Kidney (tissue), 14 donors: ENCODE measurements around the gene KCNJ16. TPM values are rescaled to one million over a fixed set of nuclear protein-coding genes. Genes with fewer than 3 reads are reported as not detected.

ENCODE experiments used
- DNase-seq, 5 donors: peaks; one replicate each; pipeline ENCODE4 v3.0.0-alpha.2; 2013 to 2020
- FAIRE-seq: peaks from 2 replicates; lab custom pipeline; 2012; peaks lifted over from hg19 to GRCh38; lab: Jason Lieb, UNC
- H3K27ac ChIP-seq, 2 donors: one replicate each; pipeline ENCODE4 v1.7.0; 2013; ENCODE audit warnings: low read depth in 2 of 2, low read length in 2 of 2, inconsistent platforms in 1 of 2
- H3K27me3 ChIP-seq: one replicate; pipeline ENCODE4 v1.7.1; 2013; ENCODE audit warnings: low read length, inconsistent platforms; ENCODE audit not compliant: control insufficient read depth, insufficient read depth
- H3K36me3 ChIP-seq, 3 donors: one replicate each; pipeline versions ENCODE4 v1.7.0 to v1.7.1; 2013; ENCODE audit warnings: low read length in 3 of 3, control low read depth in 1 of 3, inconsistent platforms in 1 of 3; ENCODE audit not compliant: insufficient read depth in 3 of 3, control insufficient read depth in 2 of 3
- H3K4me1 ChIP-seq, 3 donors: one replicate each; pipeline versions ENCODE4 v1.7.0 to v1.7.1; 2013; ENCODE audit warnings: low read length in 3 of 3, inconsistent platforms in 1 of 3, low read depth in 1 of 3; ENCODE audit not compliant: control insufficient read depth in 2 of 3, insufficient read depth in 2 of 3
- H3K4me3 ChIP-seq, 3 donors: one replicate each; pipeline versions ENCODE4 v1.7.0 to v1.8.1; 2013; ENCODE audit warnings: low read length in 3 of 3, control low read depth in 1 of 3, inconsistent platforms in 1 of 3
- H3K9ac ChIP-seq, 3 donors: one replicate each; pipeline versions ENCODE4 v1.7.0 to v1.7.1; 2013; ENCODE audit warnings: low read length in 3 of 3, control low read depth in 1 of 3, inconsistent platforms in 1 of 3
- H3K9me3 ChIP-seq, 3 donors: one replicate each; pipeline versions ENCODE4 v1.7.0 to v1.7.1; 2013; ENCODE audit warnings: low read length in 3 of 3, control low read depth in 1 of 3, inconsistent platforms in 1 of 3; ENCODE audit not compliant: control insufficient read depth in 2 of 3, insufficient read depth in 1 of 3
- intact Hi-C: fragments of 100-400 bp; cut with DNase I; formaldehyde crosslinking; loops from one replicate; pipeline ENCODE4 v1.11.1; 2022
- polyA plus RNA-seq: library from polyadenylated mRNA; stranded (reverse); fragments of 350-450 nt; fragmentation: Illumina TruSeq; extraction: RNeasy Lipid Tissue Mini Kit (QIAGEN cat#74804); gene quantifications from one replicate; pipeline ENCODE4 v1.2.3, GENCODE V29; 2014; ENCODE audit warnings: low read depth, low replicate concordance; ENCODE audit not compliant: insufficient read depth
- total RNA-seq: library from RNA; stranded (reverse); fragmentation: NEBNext Ultra II Directional; extraction: Animal tissue kit (Norgen Biotek cat#: 25700); gene quantifications from one replicate; pipeline ENCODE4 v1.2.1, GENCODE V29; 2021
- TF ChIP-seq, protein P1 (sequence below): IDR thresholded peaks from 3 replicates; pipeline ENCODE4 v1.5.1; 2012; ENCODE audit warnings: mild to moderate bottlenecking, moderate library complexity, borderline replicate concordance; ENCODE audit not compliant: insufficient read depth; ENCODE audit errors: extremely low read depth
- donor health status: control.
- donor health status: control.
- donor health status: control.
- donor health status: control.
- donor health status: control.
- donor health status: DM: yes; HTN: yes; CAD: no.
- donor health status: Normal renal cell carcinoma (clear cell type).

The KCNJ16 gene
- total and polyA plus RNA-seq, 2 donors from 2014 or later: 163 to 281 TPM

DNA sequence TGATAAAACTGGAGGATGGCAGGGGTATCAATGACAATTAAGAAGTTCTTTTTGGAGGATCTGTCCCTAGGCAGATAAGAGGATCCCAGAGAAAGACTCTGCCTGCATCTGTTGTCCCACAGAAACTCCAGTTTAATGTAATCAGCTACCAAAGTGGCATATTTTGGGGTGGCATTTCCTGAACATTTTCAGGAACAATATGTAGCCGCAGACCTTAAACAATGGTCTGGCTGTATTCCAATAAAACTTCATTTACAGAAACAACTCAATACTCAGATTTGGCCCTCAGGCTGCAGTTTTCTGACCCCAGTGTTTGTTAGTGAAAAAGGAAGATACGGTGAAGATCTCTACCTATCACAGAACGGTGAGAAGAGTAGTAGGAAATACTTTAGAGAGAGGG is 46.1 kb downstream of the KCNJ16 start:
- intact Hi-C loops: no loop called here
- Histone ChIP-seq H3K4me1 (no peaks in the 10 kb centered on the region), H3K27ac (no peak overlapping the region), H3K27me3 (no peaks in the 10 kb centered on the region), H3K9me3 (no peaks in the 10 kb centered on the region), H3K4me3 (no peak overlapping the region), H3K36me3 (peaks cover 0 to 4% (median 0%) of the 10 kb centered on the region in 3 donors), H3K9ac (no peak overlapping the region)
- DNase-seq: no peak
- TF ChIP-seq, protein P1, sequence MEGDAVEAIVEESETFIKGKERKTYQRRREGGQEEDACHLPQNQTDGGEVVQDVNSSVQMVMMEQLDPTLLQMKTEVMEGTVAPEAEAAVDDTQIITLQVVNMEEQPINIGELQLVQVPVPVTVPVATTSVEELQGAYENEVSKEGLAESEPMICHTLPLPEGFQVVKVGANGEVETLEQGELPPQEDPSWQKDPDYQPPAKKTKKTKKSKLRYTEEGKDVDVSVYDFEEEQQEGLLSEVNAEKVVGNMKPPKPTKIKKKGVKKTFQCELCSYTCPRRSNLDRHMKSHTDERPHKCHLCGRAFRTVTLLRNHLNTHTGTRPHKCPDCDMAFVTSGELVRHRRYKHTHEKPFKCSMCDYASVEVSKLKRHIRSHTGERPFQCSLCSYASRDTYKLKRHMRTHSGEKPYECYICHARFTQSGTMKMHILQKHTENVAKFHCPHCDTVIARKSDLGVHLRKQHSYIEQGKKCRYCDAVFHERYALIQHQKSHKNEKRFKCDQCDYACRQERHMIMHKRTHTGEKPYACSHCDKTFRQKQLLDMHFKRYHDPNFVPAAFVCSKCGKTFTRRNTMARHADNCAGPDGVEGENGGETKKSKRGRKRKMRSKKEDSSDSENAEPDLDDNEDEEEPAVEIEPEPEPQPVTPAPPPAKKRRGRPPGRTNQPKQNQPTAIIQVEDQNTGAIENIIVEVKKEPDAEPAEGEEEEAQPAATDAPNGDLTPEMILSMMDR: no peak
- no peak for FAIRE-seq

DNA sequence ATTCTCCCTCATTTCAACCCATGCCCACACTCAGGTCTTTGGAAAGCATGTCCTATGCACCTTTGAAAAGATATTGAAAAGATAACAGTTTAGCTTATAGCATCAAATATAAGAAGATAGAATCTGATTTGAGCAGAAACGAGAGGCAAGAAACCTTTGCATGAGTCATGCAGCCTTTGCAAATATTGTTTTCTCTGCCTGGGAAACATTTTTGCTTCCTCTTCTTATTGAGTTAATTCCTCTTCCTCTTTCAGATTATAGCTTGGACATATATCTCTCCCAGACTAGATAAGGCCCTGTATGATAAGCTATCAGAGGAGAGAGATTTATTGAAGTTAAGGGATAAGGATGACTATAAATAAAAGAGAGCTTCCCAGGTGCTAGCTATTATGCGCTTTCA is 48.2 kb downstream of the KCNJ16 start:
- Histone ChIP-seq H3K27ac (no peak overlapping the region), H3K9ac (no peak overlapping the region), H3K27me3 (no peaks in the 10 kb centered on the region), H3K4me1 (no peaks in the 10 kb centered on the region), H3K36me3 (peaks cover 0 to 7% (median 0%) of the 10 kb centered on the region in 3 donors), H3K4me3 (no peak overlapping the region), H3K9me3 (no peaks in the 10 kb centered on the region)
- FAIRE-seq (no peak), DNase-seq (no peak)
- intact Hi-C loops: no loop called here
- TF ChIP-seq, protein P1: no peak

DNA sequence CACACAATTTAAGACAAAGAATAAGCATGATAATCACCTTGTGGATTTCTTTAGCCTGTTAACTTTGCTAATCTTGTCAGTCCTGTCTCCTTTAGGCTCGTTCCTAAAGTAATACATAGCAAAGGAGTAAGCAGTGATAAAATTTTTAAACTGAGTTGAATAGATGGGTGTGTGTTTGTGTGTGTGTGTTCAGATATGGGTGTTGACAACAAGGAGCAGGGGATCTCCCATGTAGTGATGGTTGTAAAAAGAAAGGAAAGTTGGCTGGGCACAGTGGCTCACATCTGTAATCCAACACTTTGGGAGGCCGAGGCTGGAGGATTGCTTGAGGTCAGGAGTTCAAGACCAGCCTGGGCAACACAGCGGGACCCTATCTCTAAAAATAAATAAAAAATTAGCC is 49.7 kb downstream of the KCNJ16 start:
- H3K4me1 ChIP-seq: no peaks in the 10 kb centered on the region
- H3K9me3 ChIP-seq: no peaks in the 10 kb centered on the region
- intact Hi-C loops: no loop called here
- TF ChIP-seq, protein P1: no peak
- no peak overlapping the region for H3K9ac ChIP-seq
- no peak for FAIRE-seq
- no peak overlapping the region for H3K27ac ChIP-seq
- no peak for DNase-seq
- H3K36me3 ChIP-seq: peaks cover 0 to 10% (median 0%) of the 10 kb centered on the region in 3 donors
- H3K4me3 ChIP-seq: no peak overlapping the region
- H3K27me3 ChIP-seq: no peaks in the 10 kb centered on the region

DNA sequence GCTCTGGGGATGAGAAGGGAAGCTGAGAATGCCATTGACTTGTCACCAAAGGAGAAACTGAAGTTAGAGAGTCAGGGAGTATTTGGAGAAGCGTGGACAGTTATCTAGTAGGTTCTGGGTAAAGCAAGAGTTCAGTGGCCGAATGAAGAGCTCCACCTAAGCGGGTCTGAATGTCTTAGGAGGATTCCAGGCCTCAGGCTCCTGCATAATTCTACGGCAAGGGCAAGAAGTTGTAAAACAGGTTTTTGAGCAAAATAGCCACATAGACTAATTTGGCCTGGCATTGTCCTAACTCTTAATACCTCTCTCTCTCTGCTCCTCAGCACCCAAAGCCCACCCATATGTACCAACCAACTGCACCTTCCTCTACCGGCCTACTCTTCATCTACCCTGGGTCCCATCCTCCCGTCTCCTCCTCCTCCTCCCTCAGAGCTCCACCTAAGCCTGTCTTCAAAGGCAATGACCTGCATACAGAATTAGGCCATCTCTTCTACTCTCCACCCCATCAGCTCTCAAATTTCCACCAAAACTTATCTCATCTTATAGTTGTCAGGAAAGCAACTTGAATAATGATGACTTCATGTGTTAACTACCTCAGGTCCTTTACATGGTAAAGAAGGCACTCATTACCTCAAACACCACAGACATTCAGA is 52.3 kb downstream of the KCNJ16 start:
- Histone ChIP-seq H3K9ac (no peak overlapping the region), H3K4me3 (no peak overlapping the region), H3K4me1 (no peaks in the 10 kb centered on the region), H3K27me3 (no peaks in the 10 kb centered on the region), H3K36me3 (peaks cover 0 to 12% (median 10%) of the 10 kb centered on the region in 3 donors), H3K27ac (no peak overlapping the region), H3K9me3 (no peaks in the 10 kb centered on the region)
- intact Hi-C loops: no loop called here
- FAIRE-seq (no peak), DNase-seq (no peak)
- TF ChIP-seq, protein P1: no peak
